ENCODE data around the gene COL27A1. TPM values are rescaled to one million over a fixed set of nuclear protein-coding genes. Genes with fewer than 3 reads are reported as not detected.

The COL27A1 gene
- total RNA-seq, 4 donors from 2014 or later = 14.2 to 32.9 (median 20.7) TPM

DNA sequence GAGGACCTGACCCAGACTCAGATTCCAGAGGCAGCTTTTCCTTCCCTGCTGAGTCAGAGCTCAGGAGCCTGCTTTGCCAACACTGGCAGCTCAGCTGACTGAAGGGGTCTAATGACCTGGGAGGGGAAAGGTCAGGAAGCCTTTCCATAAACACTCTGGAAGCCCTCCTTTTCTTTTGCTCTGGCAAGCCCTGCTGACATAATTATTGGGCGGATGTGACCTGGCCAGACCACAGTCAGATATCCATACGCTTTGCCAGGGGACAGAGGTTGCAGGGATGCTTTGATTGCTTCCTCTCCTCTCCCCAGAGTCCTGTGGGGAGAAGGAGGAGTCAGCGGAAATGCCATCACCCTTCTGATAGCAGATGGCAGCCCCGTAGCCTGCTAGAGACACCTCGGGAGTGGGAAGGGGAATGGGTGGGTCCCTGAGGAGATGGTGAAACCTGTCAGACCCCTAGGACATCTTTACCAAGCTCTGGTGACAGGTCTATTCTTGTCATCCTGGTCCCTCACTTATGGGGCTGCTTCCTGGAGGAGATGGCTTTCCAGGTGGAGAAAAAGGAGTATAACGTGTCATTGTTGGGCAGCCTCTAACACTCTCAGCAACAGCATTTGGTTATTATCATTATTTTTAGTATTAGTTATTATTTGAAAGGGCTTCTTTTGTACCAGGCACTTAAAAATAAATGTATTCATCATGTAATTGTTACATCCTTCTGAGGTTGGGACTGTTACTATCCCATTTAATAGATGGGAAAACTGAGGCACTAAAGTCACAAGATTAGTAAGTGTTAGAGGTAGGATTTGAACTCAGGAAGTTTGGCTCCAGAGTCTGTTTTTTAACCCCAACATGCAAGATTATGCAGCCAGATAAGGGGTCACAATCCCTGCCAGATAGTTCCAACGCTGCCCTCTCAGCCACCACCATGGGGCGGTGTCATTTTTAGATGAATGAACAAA, 11.6 kb downstream of the COL27A1 start:
- TF ChIP-seq EP300 (IDR thresholded peaks at IDR 0.05) (no peak), POLR2AphosphoS5 (IDR thresholded peaks at IDR 0.05) (no peak), POLR2A (IDR thresholded peaks at IDR 0.05) (no peak)
- TF ChIP-seq, protein P1, sequence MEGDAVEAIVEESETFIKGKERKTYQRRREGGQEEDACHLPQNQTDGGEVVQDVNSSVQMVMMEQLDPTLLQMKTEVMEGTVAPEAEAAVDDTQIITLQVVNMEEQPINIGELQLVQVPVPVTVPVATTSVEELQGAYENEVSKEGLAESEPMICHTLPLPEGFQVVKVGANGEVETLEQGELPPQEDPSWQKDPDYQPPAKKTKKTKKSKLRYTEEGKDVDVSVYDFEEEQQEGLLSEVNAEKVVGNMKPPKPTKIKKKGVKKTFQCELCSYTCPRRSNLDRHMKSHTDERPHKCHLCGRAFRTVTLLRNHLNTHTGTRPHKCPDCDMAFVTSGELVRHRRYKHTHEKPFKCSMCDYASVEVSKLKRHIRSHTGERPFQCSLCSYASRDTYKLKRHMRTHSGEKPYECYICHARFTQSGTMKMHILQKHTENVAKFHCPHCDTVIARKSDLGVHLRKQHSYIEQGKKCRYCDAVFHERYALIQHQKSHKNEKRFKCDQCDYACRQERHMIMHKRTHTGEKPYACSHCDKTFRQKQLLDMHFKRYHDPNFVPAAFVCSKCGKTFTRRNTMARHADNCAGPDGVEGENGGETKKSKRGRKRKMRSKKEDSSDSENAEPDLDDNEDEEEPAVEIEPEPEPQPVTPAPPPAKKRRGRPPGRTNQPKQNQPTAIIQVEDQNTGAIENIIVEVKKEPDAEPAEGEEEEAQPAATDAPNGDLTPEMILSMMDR (IDR thresholded peaks at IDR 0.05) = no peak
- no peak overlapping the region for H3K27ac ChIP-seq

DNA sequence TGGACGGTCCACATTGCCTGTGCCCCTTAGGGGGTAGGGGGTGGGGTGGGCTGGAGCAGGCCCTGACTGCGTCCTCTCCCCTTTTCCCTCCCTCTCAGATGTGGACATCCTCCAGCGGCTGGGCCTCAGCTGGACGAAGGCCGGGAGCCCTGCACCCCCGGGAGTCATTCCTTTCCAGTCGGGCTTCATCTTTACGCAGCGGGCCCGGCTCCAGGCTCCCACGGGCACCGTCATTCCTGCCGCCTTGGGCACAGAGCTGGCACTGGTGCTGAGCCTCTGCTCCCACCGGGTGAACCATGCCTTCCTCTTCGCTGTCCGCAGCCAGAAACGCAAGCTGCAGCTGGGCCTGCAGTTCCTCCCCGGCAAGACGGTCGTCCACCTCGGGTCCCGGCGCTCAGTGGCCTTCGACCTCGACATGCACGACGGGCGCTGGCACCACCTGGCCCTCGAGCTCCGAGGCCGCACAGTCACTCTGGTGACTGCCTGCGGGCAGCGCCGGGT, 12.3 kb downstream of the COL27A1 start:
- Histone ChIP-seq H3K27ac (no peak overlapping the region), H3K36me3 (peaks cover 6% of the 10 kb centered on the region), H3K4me1 (peaks cover 19% of the 10 kb centered on the region), H3K9me3 (no peaks in the 10 kb centered on the region), H3K27me3 (no peaks in the 10 kb centered on the region), H3K4me3 (no peak overlapping the region)
- no peak for DNase-seq (ENCODE audit: low spot score in 2 of 2)
- WGBS = 91% methylated on average over 34 of the region's 34 CpGs
- TF ChIP-seq POLR2A (IDR thresholded peaks at IDR 0.05) (no peak), EP300 (IDR thresholded peaks at IDR 0.05) (no peak), POLR2AphosphoS5 (IDR thresholded peaks at IDR 0.05) (no peak)
- TF ChIP-seq, protein P1 (IDR thresholded peaks at IDR 0.05) = no peak

More for the DNA sequence above, 11.6 kb downstream of the COL27A1 start:
- Histone ChIP-seq H3K27me3 (no peaks in the 10 kb centered on the region), H3K4me3 (no peak overlapping the region), H3K4me1 (peaks cover 19% of the 10 kb centered on the region), H3K36me3 (peaks cover 6% of the 10 kb centered on the region), H3K9me3 (no peaks in the 10 kb centered on the region)
- WGBS = 72% methylated on average over 8 of the region's 8 CpGs
- DNase-seq (ENCODE audit: low spot score in 2 of 2) = no peak

DNA sequence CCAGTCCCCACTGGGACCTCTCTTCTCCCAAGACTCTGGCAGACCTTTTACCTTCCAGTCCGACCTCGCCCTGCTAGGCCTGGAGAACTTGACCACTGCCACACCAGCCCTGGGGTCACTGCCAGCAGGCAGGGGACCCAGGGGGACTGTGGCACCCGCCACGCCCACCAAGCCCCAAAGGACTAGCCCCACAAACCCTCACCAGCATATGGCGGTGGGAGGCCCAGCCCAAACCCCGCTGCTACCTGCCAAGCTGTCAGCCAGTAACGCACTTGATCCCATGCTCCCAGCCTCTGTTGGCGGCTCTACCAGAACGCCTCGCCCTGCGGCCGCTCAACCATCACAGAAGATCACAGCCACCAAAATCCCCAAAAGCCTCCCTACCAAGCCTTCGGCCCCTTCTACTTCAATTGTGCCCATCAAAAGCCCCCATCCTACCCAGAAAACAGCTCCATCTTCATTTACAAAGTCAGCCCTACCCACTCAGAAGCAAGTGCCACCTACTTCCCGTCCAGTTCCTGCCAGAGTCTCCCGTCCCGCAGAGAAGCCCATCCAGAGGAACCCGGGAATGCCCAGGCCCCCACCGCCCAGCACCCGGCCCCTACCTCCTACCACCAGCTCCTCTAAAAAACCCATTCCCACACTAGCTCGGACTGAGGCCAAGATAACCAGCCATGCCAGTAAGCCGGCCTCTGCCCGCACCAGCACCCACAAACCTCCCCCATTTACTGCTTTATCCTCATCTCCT, 13.1 kb downstream of the COL27A1 start:
- Histone ChIP-seq H3K27ac (no peak overlapping the region), H3K9me3 (no peaks in the 10 kb centered on the region), H3K27me3 (no peaks in the 10 kb centered on the region), H3K4me3 (no peak overlapping the region), H3K4me1 (peaks cover 21% of the 10 kb centered on the region), H3K36me3 (peaks cover 6% of the 10 kb centered on the region)
- DNase-seq (ENCODE audit: low spot score in 2 of 2) = no peak
- WGBS = 85% methylated on average over 18 of the region's 22 CpGs
- no peak for TF ChIP-seq EP300 (IDR thresholded peaks at IDR 0.05)
- no peak for TF ChIP-seq POLR2AphosphoS5 (IDR thresholded peaks at IDR 0.05)
- no peak for TF ChIP-seq POLR2A (IDR thresholded peaks at IDR 0.05)
- TF ChIP-seq, protein P1 (IDR thresholded peaks at IDR 0.05) = no peak

DNA sequence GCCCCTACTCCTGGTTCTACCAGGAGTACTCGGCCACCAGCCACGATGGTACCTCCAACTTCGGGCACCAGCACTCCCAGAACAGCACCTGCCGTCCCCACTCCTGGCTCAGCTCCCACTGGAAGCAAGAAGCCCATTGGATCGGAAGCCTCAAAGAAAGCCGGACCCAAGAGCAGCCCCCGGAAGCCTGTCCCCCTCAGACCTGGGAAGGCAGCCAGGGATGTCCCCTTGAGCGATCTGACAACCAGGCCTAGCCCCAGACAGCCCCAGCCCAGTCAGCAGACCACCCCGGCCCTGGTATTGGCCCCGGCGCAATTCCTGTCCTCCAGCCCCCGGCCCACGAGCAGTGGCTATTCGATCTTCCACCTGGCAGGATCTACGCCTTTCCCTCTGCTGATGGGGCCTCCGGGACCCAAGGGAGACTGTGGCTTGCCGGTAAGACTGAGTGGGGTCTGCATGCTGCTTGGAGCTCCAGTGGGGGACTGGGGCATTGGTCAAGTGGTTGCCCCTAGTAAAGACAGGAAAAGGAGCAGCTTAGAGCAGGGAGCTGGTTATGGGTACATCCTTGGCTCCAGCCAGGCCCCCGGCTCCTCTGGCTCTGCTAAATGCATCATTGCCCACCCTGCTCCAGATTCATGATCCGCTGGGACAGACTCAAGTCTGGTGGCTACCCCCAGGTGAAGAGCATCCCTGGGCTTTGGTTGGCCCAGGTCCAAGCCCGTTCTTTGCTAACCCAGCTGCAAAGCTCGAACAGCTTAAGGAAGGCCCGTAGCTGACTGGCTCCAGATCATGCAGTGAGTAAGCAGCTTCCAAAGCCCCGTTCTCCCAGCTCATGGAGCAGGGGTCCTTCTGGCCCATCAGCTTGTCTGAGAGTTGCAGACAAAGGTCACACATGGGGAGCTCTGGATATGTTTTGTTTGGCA, 14.0 kb downstream of the COL27A1 start:
- TF ChIP-seq POLR2A (IDR thresholded peaks at IDR 0.05) = no peak
- no peak for TF ChIP-seq POLR2AphosphoS5 (IDR thresholded peaks at IDR 0.05)
- TF ChIP-seq, protein P1 (IDR thresholded peaks at IDR 0.05) = no peak
- no peak for TF ChIP-seq EP300 (IDR thresholded peaks at IDR 0.05)
- Histone ChIP-seq H3K36me3 (peaks cover 6% of the 10 kb centered on the region), H3K27me3 (no peaks in the 10 kb centered on the region), H3K4me1 (peaks cover 15% of the 10 kb centered on the region), H3K27ac (no peak overlapping the region), H3K4me3 (no peak overlapping the region), H3K9me3 (no peaks in the 10 kb centered on the region)
- DNase-seq (ENCODE audit: low spot score in 2 of 2) = no peak
- WGBS = 86% methylated on average over 19 of the region's 23 CpGs
